Measurements from ENCODE around the gene PPT1. TPM values are rescaled to one million over a fixed set of nuclear protein-coding genes. Genes with fewer than 3 reads are reported as not detected.

PPT1 gene
- total RNA-seq, 1 donor from 2014 or later: 37.7 TPM

- H3K27ac ChIP-seq (replicated peaks): no peak overlapping the region
- no peak overlapping the region for H3K4me3 ChIP-seq
Observed at GRCh38 chr1:40072142-40072541, 24.9 kb downstream of the PPT1 start.

GRCh38 chr1:40067851-40068250 lies 29.2 kb downstream of the PPT1 start:
- TF ChIP-seq CTCF (IDR thresholded peaks at IDR 0.05; ENCODE audit: borderline replicate concordance): no peak
- peaks cover 100% of the 10 kb centered on the region for H3K36me3 ChIP-seq
- DNase-seq: no peak
- H3K27ac ChIP-seq (replicated peaks): no peak overlapping the region
- peaks cover 5% of the 10 kb centered on the region for H3K4me1 ChIP-seq
- H3K4me3 ChIP-seq: no peak overlapping the region
- intact Hi-C loops (cut with micrococcal nuclease): no loop called here
- H3K27me3 ChIP-seq (ENCODE audit: low read depth): no peaks in the 10 kb centered on the region
- no peaks in the 10 kb centered on the region for H3K9me3 ChIP-seq (replicated peaks)

More at GRCh38 chr1:40072142-40072541, 24.9 kb downstream of the PPT1 start:
- Histone ChIP-seq H3K9me3 (replicated peaks) (no peaks in the 10 kb centered on the region), H3K36me3 (peaks cover 96% of the 10 kb centered on the region), H3K27me3 (ENCODE audit: low read depth) (no peaks in the 10 kb centered on the region), H3K4me1 (peaks cover 2% of the 10 kb centered on the region)
- intact Hi-C loops (cut with micrococcal nuclease): no loop called here
- no peak for DNase-seq
- no peak for TF ChIP-seq CTCF (IDR thresholded peaks at IDR 0.05; ENCODE audit: borderline replicate concordance)

GRCh38 chr1:40067023-40067422 lies 30.0 kb downstream of the PPT1 start:
- Histone ChIP-seq H3K36me3 (peaks cover 98% of the 10 kb centered on the region), H3K27me3 (ENCODE audit: low read depth) (no peaks in the 10 kb centered on the region), H3K4me1 (peaks cover 6% of the 10 kb centered on the region), H3K27ac (replicated peaks) (no peak overlapping the region), H3K4me3 (no peak overlapping the region), H3K9me3 (replicated peaks) (no peaks in the 10 kb centered on the region)
- intact Hi-C loops (cut with micrococcal nuclease): no loop called here
- no peak for TF ChIP-seq CTCF (IDR thresholded peaks at IDR 0.05; ENCODE audit: borderline replicate concordance)
- DNase-seq: no peak

- Histone ChIP-seq H3K27ac (replicated peaks) (peak overlapping the region; percentile 11), H3K36me3 (peaks cover 93% of the 10 kb centered on the region)
Observed at GRCh38 chr1:40064797-40065499, 32.1 kb downstream of the PPT1 start.

GRCh38 chr1:40059960-40060750 lies 36.9 kb downstream of the PPT1 start:
- intact Hi-C loops (cut with micrococcal nuclease): no loop called here
- Histone ChIP-seq H3K27me3 (ENCODE audit: low read depth) (no peaks in the 10 kb centered on the region), H3K9me3 (replicated peaks) (no peaks in the 10 kb centered on the region), H3K4me3 (peak overlapping the region; percentile 26), H3K36me3 (peaks cover 53% of the 10 kb centered on the region), H3K4me1 (peaks cover 70% of the 10 kb centered on the region), H3K27ac (replicated peaks) (peak overlapping the region; percentile 71)
- no peak for DNase-seq
- no peak for TF ChIP-seq CTCF (IDR thresholded peaks at IDR 0.05; ENCODE audit: borderline replicate concordance)

More at GRCh38 chr1:40064797-40065499, 32.1 kb downstream of the PPT1 start:
- intact Hi-C loops (cut with micrococcal nuclease): no loop called here
- H3K9me3 ChIP-seq (replicated peaks): no peaks in the 10 kb centered on the region
- no peak for TF ChIP-seq CTCF (IDR thresholded peaks at IDR 0.05; ENCODE audit: borderline replicate concordance)
- peaks cover 27% of the 10 kb centered on the region for H3K4me1 ChIP-seq
- no peak for DNase-seq
- no peak overlapping the region for H3K4me3 ChIP-seq
- H3K27me3 ChIP-seq (ENCODE audit: low read depth): no peaks in the 10 kb centered on the region
